GM10266 (cell line): ENCODE results near the gene IFFO2.

Experiments
- DNase-seq: peaks from one replicate; pipeline ENCODE4 v3.0.0; 2012; ENCODE audit errors: extremely low spot score
- TF ChIP-seq, protein P1 (sequence below): IDR thresholded peaks from 2 replicates; pipeline ENCODE4 v1.5.1; 2012; ENCODE audit warnings: mild to moderate bottlenecking, low read depth; ENCODE audit not compliant: control insufficient read depth, insufficient read depth; ENCODE audit errors: missing control alignments

The IFFO2 gene

DNA sequence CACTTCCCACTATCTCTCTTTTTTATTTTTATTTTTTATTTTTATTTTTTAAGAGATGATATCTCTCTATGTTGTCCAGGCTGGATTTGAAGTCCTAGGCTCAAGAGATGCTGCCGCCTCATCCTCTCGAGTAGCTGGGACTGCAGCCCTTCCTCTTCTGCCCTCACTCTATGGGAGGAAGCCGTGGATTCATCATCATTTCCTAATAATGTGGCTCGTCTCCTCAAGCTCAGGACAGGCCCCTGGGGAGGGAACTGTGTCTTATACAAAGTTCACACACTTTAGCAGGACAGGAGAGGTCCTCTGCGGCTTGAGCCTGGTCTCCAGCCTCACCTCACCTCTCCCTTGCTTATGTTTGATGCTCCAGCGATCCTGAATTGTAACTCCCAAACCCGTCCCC is 16.5 kb upstream of the IFFO2 start:
- DNase-seq: no peak
- TF ChIP-seq, protein P1, sequence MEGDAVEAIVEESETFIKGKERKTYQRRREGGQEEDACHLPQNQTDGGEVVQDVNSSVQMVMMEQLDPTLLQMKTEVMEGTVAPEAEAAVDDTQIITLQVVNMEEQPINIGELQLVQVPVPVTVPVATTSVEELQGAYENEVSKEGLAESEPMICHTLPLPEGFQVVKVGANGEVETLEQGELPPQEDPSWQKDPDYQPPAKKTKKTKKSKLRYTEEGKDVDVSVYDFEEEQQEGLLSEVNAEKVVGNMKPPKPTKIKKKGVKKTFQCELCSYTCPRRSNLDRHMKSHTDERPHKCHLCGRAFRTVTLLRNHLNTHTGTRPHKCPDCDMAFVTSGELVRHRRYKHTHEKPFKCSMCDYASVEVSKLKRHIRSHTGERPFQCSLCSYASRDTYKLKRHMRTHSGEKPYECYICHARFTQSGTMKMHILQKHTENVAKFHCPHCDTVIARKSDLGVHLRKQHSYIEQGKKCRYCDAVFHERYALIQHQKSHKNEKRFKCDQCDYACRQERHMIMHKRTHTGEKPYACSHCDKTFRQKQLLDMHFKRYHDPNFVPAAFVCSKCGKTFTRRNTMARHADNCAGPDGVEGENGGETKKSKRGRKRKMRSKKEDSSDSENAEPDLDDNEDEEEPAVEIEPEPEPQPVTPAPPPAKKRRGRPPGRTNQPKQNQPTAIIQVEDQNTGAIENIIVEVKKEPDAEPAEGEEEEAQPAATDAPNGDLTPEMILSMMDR: no peak

DNA sequence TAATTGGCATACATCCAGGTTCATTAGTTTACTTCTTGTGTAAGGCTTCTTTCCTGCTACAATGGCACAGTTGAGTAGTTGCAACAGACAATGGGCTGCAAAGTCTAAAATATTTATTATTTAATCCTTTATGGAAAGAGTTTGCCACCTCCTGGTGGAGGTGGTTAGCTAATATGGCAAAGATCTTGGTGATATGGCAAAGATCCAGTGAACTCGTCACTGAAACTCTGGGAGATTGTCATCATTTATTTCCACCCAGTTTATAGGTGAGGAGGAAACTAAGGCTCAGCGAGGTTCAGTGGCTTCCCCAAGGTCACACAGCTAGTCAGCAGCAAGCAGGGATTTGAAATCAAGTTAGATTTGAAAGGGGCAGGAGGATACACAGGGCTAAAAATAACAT is 16.1 kb upstream of the IFFO2 start:
- TF ChIP-seq, protein P1: peak; percentile 21
- no peak for DNase-seq

DNA sequence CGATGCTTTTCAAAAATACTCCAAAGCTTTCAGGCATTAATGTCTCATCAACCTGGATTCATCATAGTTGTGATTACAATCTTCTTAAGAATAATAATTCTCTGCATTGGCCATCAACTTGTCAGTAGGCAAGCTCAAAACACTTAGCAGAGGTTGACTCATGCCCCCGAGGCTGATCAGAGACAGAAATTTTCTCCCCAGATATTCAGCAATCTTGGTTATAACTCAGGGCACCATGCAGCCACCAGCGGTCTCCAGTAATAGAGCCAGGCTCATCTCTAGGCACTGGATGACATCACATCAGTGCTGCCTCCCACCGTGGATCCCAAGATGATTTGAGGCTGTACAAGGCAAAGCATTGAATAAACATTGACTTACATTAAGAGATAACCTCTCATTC is 14.3 kb upstream of the IFFO2 start:
- TF ChIP-seq, protein P1: no peak
- DNase-seq: no peak

DNA sequence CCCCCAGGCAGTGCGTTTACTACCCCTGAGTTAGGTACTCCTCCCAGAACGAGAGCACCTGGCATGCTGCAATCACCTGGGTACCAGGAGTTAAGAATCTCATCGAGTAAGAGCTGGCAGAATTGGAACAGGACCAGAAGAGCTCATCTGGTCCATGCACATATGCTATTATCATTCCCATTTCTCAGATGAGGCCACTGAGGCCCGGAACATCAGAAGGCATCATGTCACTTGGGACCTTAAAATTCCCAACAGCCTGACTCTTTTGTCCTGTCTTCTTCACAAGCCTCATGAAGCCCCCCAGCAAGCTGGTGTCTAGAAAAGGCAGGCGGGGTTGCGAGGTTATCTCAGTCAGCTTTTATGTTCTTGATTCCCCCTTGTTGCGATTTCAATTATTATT is 13.9 kb upstream of the IFFO2 start:
- TF ChIP-seq, protein P1: no peak
- no peak for DNase-seq

DNA sequence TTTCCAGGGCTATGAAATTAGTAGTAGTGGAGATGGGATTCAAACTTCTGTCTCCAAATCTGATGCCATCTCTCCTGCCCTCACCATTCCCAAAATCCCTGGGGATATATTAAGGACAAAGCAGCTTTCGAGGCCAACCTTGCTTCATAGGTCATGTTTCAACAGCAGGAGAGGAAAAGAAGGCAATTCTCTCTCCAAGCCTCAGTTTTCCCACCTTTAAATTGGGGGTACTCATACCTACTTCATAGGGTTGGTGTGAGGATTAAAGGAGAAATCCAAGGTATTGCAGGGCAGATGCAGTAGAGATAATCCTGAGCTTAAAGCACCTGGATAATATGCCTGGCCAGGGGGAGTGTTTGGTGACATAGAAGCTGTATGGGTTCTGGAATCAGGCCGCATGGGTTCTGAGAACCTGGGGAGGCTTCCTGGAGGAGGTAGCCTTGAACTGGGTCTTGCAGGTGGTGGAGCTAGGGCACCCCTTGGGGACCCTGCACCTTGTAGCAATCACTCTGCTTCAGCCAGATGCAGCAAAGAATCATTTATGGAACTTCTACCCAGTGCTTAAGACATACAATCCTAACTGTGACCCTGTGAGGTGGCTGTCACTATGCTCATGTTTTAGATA is 10.7 kb upstream of the IFFO2 start:
- TF ChIP-seq, protein P1: no peak
- no peak for DNase-seq

DNA sequence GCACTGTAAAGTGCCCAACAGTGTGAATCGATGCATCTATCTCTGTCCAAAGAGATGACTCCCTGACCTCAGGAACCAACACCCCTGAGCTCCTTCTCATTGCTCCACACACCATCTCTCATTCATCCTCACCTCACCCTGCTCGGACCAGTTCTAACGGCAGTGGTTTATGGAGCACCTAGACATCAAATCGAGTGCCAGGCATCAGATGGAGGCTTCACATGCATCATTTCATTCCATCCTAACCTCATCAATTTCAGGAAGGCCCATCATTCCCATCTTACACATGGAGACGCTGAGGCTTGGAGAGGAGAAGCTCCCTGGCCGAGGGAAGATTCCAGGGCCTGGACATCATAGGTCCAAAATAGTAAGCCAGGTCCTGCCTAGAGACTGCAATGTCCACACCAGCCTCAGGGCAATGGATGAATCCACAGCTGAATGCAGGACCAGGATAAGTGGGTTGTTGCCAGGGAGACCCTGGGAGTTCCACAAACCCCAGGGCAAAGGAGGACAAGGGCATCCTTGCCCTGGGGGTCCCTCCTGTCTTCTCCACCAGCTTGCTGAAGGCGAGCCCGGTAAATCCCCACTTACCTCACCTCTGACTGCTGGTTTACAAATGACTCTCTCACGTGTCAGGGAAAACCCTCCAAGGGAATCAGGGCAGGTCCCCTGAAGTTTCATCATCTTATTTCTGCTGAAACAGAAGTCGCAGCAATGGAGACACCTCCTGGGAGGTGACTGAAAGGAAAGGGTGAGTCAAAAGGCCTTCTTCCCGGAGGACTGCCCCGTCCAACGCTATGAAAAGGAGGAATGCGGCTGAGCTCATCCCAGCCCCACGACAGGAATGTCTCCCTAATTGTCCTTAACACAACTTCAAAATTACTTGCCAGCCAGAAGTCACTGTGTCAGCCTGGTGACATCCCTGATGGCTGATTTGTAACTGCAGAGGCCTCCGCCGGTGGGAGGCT is 9.0 kb upstream of the IFFO2 start:
- peak; percentile 34 for DNase-seq
- TF ChIP-seq, protein P1: no peak

DNA sequence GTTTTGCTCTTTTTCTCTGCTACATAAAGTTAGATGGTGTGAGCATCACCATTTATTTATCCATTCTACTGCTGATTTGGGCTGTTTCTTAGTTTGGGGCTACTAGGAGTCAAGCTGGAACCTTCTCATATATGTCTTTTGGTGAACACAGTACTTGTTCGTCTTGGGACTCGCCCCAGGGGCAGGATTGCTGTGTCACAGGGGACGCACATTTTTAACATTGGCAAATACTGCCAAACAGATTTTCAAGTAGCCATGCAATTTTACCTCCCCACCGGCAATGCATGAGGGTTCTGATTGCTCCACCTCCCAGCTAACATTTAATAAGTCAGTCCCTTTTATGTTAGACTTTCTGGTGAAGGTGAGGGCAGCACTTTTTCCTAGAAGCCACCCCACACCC is 7.5 kb upstream of the IFFO2 start:
- DNase-seq: no peak
- TF ChIP-seq, protein P1: no peak
